HG02798 (cell line): ENCODE results near the gene ALDH1L1.

Source experiments
- ATAC-seq: cut with Tn5 transposase; IDR thresholded peaks from one replicate; pipeline ENCODE4 v1.9.1; 2021; ENCODE audit warnings: mild to moderate bottlenecking; ENCODE audit not compliant: unreplicated experiment, poor library complexity

Gene ALDH1L1

DNA sequence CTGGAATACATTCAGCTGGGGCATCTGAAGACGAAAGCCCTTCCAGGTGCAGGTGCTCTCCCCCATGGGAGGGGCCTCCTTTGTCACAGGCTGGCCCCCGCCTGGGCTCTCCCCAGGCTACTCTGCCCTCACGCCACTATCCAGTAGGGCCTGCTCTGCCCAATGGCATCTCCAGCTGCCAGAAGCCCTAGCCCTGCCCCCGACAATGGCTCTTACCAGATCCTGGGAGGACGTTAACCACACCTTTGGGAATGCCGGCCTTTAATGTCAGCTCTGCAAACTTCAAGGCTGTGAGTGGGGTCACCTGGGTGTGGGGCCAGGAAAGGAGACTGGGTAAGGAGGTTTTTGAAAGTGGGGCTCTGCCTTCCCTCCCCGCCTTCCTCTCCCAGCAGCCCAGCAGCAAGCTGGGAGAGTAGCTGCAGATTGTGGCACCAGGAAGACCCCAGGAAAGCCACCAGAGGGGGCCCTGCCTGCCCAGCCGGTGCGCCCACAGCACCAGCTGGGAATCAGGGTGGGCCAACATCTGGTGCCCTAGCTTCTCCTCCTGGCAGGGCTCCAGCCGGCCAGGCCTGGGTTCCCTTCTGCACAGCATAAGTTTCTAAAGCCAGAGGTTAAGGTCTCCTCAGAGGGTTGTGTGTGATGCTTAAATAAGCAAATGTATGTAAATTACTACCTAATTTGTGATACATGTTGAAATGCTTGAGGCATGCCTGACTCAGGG lies 56.1 kb downstream of the ALDH1L1 start:
- no peak for ATAC-seq

GRCh38 chr3:126121632-126122031 lies 58.8 kb downstream of the ALDH1L1 start:
- no peak for ATAC-seq

GRCh38 chr3:126121074-126121473 lies 59.3 kb downstream of the ALDH1L1 start:
- no peak for ATAC-seq

- ATAC-seq: no peak
These were observed 60.4 kb downstream of the ALDH1L1 start for GRCh38 chr3:126119976-126120375.

- ATAC-seq: no peak
These were observed 61.2 kb downstream of the ALDH1L1 start for GRCh38 chr3:126119008-126119675.

DNA sequence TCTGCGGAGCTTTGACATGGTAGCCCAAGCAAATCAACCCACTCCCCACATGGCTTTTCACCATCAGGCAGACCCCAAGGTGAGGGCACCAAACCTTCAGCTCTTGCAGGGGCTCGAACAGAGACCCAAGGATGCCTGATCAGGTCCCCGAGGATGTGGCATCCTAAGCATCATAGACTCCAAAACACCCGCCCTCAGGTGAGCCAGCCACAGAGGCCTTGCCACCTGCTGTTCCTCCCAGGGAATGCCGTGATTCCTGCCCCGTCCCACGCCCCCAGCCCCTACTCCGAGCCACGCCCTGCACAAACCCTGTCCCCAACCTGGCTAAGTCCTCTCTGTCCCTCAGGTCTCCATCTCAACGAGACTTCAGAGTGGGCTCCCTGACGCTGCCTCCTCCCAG lies 61.8 kb downstream of the ALDH1L1 start:
- no peak for ATAC-seq

GRCh38 chr3:126117786-126118185 lies 62.6 kb downstream of the ALDH1L1 start:
- no peak for ATAC-seq

GRCh38 chr3:126117212-126117611 lies 63.2 kb downstream of the ALDH1L1 start:
- ATAC-seq: no peak

DNA sequence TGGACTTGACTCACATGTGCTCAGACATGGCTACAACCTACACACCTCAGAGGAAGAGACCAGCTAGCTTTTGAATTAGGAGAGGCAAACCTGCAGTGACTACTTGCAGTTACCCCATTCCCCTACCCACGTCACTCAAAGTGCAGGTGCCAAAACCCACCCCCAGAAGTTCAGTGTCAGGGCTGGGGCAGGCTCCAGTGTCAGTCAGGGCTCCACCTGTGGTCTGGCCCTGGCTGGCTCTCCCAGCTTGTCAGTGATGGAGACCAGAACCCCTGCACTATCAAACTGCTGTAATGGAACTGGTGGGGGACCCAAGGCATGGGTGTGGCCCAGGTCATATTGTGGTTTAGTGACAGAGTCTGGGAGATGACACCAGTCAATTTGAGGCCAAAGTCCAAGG lies 63.9 kb downstream of the ALDH1L1 start:
- no peak for ATAC-seq

GRCh38 chr3:126114443-126115386 lies 65.7 kb downstream of the ALDH1L1 start:
- ATAC-seq: no peak

- ATAC-seq: no peak
These were observed 66.5 kb downstream of the ALDH1L1 start for GRCh38 chr3:126113733-126114442.

DNA sequence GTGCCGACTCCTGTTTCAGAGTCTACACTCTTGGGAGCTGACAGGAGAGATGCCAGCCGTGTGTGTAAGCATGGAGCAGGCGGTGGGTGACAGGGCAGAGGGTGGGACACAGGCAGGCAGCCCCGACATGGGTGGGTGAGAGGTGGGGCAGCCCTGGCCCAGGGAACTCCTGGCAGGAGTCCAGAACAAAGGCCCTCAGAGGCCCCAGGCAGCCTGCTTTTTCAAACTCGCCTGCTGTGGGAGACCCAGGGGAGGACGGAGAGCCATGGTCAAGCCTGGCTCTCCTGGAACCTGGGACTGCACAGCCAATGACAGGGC lies 67.2 kb downstream of the ALDH1L1 start:
- ATAC-seq: no peak

GRCh38 chr3:126112531-126113237 lies 67.7 kb downstream of the ALDH1L1 start:
- ATAC-seq: no peak

- ATAC-seq: no peak
These were observed 68.6 kb downstream of the ALDH1L1 start for GRCh38 chr3:126111566-126112475.

DNA sequence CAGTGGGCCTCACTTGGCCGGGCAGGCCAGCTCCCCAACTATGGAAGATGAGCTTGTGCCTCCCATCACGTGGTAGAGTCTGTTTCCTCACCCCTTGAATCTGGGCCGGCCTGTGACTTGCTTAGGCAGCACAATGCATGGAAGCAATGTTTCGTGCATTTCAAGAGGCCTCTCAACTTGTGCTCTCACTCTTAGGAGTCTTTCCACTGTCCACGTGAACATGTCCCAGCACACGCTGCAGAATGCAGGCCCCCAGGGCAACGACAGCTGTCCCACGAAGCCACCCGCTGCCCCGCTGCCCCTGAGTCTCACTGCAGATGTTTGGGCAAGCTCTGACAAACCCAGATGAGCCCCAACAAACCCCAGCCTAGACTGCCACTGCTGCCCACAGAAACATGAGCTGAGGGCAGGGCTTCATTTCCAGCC lies 69.2 kb downstream of the ALDH1L1 start:
- ATAC-seq: no peak

- no peak for ATAC-seq
These were observed 69.8 kb downstream of the ALDH1L1 start for GRCh38 chr3:126110431-126111125.

GRCh38 chr3:126109880-126110235 lies 70.5 kb downstream of the ALDH1L1 start:
- ATAC-seq: no peak

DNA sequence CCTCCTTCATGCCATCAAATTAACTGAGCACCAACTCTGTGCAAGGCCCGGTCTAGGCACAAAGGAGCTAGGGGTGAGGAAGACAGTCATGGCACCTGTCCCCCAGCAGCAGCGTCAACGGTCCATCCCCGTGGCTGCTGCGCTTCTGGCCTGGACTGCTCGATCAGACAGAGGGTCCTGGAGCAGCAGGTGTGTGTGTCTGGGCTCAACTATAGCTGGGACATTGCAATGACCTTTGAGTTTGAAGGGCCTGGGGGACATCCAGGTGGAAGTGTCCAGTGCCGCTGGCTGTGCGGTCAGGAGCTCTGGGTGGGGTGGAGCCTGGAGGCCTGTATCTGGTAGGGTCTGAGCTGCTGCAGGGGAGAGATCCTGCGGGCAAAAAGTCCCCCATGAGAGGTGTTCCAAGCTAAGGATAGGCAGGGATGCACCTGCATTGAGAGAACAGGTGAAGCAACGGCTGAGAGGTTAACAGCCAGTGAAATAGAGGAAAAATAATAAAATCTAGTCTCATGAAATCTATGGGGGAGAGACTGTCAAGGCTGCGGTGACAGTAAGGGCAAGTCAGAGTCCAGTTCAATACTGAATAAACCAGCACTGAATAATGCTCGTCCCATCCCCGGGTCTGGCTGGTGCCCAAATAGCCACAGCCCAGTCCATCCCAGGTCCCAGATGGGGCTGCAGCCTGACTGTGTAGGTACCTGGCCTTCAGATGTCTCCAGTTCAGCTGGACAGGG lies 71.1 kb downstream of the ALDH1L1 start:
- no peak for ATAC-seq
